Stimulated activated CD8-positive, alpha-beta memory T cell treated with anti-CD3 and anti-CD28 coated beads, Interleukin-15, amount 100 ng/mL, for 1 hour (primary cell): Measurements from ENCODE around the gene PLEKHA3.
"Not testable (repeated sequence)": the region's sequence is repeated elsewhere in the genome, so short reads cannot be mapped to it uniquely, and the experiment has no call there.

Source experiments
- DNase-seq: peaks from one replicate; pipeline ENCODE4 v3.0.0-alpha.2; 2020; ENCODE audit warnings: low read depth

Gene PLEKHA3

DNA sequence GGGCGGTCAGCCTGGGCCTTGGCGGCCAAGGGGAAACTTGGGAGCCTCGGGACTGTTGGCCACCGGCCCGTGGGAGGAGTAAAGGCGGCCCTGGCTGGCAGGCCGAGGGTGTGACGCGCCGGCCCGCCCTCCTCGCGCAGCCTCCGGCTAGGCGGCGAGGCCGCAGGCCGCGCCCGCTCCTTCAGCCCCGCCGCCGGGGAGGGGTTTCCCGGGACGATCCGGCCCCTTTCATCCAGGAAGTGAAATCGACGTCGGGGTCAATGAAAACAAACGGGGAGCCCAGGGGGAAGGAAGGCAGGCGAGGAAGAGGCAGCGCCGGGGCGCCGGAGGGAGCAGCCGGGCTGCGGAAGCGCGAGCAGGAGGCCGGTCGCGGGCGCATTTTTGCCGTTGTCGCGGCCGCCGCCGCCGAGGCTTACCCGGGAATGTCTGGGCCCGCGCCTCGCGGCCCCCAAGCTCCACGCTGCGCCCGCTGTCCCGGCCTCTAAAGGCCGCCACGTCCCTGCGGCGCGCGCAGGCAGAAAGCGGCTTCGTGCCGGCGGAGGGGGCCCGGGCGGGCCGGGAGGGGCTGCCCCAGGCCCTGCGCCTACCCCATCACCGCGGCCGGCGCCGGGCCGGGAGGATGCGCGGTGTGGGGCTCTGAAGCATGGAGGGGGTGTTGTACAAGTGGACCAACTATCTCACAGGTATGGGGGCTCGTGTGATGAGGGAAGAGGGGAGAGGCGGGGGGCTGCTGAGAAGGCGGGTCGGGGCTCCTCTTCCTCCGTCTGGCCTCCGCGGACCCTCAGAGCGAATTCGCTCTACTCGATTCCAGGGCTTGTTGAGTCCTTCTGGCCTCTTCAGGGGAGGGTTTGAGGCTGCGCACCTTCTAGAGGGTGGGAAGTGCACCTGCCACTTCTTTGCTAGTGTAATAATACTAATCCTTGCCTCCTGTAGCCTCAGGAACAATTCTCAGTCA, at the start of gene PLEKHA3:
PLEKHA3 (plus strand) TSS at position 231 of the 955 bp plus-strand sequence; CDS start at position 644, 413 bp downstream.
- peak; percentile 35 for DNase-seq

DNA sequence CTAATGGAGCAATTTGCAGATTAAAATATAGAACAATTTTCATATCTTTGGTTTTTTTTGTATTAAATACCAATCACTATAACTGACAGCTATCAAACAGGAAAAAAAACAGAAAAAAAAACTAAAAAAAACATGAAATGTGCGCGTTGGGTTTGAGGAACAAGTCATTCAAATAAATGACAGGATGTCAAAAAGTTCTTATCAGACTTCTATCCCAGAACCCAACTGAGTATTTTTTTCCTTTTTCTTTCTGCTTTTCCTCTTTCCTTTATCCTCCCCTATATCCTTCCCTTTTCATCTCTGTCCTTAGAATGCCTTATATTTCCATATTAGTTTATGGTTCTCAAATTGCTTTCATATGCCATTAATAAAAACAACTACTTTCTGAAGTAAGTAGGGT, 43.6 kb upstream of the PLEKHA3 start:
- no peak for DNase-seq

GRCh38 chr2:178441426-178441825, 38.8 kb upstream of the PLEKHA3 start:
- DNase-seq = no peak

DNA sequence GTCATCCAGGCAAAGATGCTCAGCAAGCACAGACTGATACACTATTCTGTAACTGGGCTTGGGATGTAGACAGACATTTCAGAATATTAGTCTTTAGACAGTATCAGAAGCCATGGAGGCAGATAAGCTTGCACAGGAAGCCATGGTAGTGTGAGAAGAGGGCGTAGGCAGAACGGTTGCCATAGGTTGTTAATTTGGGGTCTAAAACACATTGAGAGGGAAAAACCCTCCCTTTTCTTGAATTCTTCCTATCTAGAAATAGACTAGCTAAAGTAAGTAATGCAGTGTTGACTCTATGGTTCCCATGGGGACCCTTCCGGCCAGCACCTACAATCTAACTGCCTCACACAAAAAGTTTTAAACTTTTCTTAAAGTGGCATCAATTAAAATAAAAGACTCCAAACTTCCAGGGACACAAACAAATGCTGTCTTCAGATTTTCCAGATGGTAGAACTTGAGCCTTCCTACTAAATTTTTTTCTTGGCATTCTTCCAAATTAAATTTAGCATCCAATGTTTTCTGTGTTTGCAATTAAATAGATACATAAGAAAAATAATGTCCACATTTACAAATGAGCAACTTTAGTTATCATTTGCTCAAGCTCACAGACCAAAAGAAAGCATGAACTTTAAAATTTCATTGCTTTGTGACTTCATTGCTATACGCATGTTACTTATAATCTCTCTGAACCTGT, 31.1 kb upstream of the PLEKHA3 start:
- no peak for DNase-seq

GRCh38 chr2:178449700-178450523, 30.3 kb upstream of the PLEKHA3 start:
- no peak for DNase-seq

DNA sequence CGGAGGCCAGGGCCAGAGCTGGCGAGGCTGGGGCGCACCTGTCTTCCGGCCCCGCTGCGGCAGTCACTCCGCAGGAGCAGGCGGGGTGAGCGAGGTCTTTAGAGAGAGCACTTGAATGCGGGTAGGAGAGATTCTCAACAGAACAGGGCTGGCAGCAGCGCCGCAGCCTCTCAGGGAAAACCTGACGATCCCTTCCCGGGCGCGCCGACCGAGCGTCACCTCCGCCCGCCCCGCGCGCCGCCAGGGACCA, 29.8 kb upstream of the PLEKHA3 start:
- DNase-seq = peak; percentile 49

DNA sequence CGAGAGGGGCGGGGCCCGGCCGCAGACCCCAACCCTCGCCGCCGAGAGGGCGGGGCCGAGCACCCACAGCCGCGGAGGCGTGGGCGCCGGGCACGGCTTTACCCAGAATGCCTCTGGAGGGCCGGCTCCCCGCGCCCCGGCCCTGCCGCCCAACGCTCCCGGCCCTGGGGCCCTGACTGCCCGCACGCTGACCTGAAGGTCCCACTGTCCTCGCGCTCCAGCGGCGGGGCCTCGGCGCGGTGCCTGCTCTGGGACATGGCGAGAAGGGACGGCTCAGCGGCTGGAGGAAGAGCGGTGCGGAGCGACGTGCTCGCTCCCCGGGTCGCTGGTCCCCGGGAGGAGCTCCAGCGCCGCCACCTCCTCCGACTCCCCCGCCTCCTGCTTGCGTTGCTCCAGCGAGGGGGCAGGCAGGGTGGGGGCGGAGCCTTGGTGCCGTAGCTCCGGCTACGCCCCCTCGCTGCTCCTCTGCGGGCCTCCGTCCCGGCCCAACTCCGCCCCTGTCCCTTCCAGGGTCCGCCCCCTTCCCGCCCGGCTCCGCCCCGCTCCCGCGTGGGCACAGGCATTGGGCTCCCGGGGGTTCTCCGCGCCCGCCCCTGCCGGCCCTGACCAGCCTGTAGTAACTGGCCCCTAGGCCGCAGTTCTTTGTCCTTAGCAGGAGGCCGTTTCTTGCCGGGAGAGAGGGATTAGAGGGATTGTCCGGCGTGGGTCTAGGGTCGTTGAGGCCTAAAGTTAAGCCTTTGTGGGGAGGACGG, 29.3 kb upstream of the PLEKHA3 start, which contains the start of the genes PJVK and PRKRA:
PJVK (plus strand) TSS at position 605 of the 752 bp plus-strand sequence. CDS start 2,032 bp downstream, outside the sequence.
PRKRA (minus strand) TSS at position 402 of the 752 bp plus-strand sequence; CDS start at position 257, 145 bp downstream.
- DNase-seq = peak; percentile 87

DNA sequence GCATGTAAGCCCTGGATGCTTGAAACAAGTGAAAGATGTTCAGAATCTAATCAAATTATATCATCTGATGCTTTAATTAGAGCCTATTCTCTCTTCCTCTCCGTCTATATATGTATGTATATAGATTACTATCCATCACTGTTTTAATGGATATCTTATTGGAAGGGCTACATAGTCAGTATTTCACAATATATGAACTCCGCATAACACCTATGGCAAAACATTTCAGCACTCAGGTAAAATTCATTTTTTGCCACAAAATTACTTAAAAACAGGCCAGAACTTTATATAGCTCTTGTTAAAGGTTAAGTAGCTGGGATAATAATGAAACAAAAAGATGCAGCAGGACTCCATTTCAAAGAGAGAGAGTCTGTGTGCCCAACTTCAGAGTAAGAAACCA, 27.9 kb upstream of the PLEKHA3 start:
- no peak for DNase-seq

DNA sequence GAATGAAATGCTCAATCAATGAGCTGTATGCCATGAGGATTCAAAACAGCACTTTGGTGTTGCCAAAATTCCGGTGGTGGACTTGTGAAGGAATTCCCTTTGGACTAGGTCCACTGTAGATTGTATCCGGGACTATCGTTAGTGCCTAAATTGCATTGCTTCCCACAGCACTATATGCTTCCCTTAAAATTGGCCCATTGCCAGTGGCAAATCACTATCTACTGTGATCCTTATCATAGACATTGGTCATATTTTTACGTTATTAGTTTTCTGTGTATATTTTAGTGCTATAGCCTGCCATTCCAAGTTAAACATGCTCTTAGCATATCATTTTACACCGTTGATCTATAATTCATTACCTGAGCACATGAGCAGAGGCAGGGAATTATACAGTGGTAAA, 27.4 kb upstream of the PLEKHA3 start:
- no peak for DNase-seq

GRCh38 chr2:178455947-178456346, 24.3 kb upstream of the PLEKHA3 start:
- no peak for DNase-seq

DNA sequence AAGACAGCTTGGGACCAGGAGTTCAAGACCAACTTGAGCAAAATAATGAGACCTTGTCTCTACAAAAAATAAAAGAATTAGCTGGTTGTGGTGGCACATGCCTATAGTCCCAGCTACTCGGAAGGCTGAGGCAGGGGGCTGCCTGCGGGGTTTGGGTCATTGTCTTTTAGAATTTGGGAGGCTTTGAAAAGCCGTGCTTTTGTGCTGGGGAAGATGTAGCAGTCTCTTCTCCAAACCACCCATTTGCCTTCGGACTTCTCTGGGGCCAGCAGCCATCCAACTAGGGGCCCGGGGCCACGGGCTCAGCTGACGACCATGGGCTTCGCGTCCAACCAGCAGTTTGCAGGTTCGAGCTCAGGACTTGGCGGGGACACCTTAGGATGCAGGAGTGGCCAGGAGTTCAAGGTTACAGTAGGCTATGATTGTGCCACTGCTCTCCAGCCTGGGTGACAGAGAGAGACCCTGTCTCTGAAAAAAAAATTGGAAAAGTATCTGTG, 22.8 kb upstream of the PLEKHA3 start:
- no peak for DNase-seq

GRCh38 chr2:178469219-178469849, 10.9 kb upstream of the PLEKHA3 start:
- no peak for DNase-seq

- DNase-seq = not testable (repeated sequence)
These were observed 8.9 kb upstream of the PLEKHA3 start for GRCh38 chr2:178471313-178471712.

GRCh38 chr2:178473373-178473772, 6.9 kb upstream of the PLEKHA3 start:
- DNase-seq = no peak

DNA sequence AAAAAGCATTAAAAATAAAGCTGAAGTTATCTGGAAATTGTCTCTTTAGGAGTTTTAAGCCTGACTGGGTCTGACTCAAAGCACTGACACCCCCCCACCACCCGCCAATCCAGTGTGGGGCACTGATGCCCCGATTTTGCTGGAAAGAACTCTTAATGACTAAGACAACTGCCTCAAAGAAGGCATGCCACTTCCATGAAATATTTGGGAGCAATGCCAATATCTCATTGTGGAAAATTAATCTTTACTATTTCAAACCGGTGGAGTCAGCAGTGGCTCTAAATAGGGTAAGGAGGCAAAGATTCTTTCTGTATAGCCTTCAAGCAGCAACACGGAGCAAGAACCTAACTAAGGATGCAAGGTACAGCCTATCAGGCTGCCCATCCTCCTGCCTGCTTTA, 6.3 kb upstream of the PLEKHA3 start:
- DNase-seq = no peak

DNA sequence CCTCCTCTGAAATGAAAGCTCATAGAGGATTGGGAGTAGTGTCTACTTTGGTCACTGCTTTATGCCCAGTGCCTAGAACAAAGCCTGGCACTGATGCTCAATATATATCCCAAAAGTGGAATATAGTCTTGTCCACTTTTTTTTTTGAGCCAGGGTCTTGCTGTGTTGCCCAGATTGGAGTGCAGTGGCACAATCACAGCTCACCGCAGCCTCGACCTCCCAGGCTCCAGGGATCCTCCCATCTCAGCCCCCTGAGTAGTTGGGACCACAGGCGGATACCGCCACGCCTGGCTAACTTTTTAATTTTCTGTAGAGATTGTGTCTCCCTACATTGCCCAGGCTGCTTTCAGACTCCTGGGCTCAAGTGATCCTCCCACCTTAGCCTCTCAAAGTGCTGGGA, 5.7 kb upstream of the PLEKHA3 start:
- no peak for DNase-seq

DNA sequence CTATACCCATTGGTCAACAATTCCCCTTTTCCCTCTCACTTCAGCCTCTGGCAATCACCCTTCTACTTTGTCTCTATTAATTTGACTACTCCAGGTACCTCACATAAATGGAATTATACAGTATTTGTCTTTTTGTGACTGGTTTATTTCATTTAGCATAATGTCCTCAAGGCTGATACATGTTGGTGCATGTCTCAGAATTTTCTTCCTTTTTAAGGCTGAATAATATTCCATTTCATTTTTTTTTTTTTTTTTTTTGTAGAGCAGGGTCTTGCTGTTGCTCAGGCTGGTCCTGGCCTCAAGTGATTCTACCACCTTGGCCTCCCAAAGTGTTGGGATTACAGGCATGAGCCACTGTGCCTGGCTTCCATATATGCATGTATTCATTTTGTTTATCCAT, 3.8 kb upstream of the PLEKHA3 start:
- DNase-seq = no peak

DNA sequence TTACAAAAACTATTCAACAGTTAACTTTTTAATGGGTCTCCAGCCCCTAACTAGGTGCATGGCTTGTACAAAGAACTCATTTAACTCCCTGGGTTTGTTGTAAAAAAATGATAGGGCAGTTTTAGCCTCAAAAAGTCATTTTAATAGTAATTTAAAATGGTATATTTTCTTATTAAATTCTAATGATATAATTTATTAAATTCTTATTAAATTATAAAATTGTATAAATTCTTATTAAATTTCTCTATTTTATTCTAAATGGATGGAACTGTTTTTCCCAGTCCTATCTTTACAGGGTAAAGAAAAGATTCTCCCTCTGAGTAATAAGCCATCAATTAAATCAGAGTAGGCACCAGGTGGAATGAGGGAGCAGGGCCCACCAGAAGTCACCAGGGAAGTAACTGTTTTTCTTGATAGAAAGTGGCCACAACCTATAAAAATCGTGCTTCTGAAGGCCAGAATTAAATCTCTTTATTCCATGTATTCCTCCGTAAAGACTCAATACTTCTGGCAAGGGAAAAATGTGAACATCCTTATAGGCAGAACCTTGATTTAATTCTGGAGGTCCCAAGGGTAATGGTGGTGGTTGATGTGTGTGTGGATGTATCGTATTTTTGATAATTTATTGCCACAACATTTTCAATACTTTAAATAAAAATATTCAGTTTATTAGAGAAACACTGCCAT, 2.7 kb upstream of the PLEKHA3 start:
- no peak for DNase-seq

- no peak for DNase-seq
These were observed 2.2 kb upstream of the PLEKHA3 start for GRCh38 chr2:178478130-178478438.
